ENCODE measurements around the gene NOS1AP.
A peak's percentile ranks its signal among the peaks of the same experiment; 100 is the strongest.

The NOS1AP gene

GRCh38 chr1:162218546-162218945, 149.1 kb downstream of the NOS1AP start:
- no peak for DNase-seq (ENCODE audit: low read depth in 2 of 2)

GRCh38 chr1:162218975-162219374, 149.5 kb downstream of the NOS1AP start:
- no peak for DNase-seq (ENCODE audit: low read depth in 2 of 2)

- DNase-seq (ENCODE audit: low read depth in 2 of 2), result no peak
Measured at GRCh38 chr1:162219461-162219860, 150.0 kb downstream of the NOS1AP start.

GRCh38 chr1:162220009-162220539, 150.6 kb downstream of the NOS1AP start:
- DNase-seq (ENCODE audit: low read depth in 2 of 2), result no peak

- DNase-seq (ENCODE audit: low read depth in 2 of 2), result no peak
Measured at GRCh38 chr1:162222014-162222413, 152.5 kb downstream of the NOS1AP start.

- no peak for DNase-seq (ENCODE audit: low read depth in 2 of 2)
Measured at GRCh38 chr1:162222730-162223129, 153.2 kb downstream of the NOS1AP start.

GRCh38 chr1:162223488-162223887, 154.0 kb downstream of the NOS1AP start:
- no peak for DNase-seq (ENCODE audit: low read depth in 2 of 2)

- no peak for DNase-seq (ENCODE audit: low read depth in 2 of 2)
Measured at GRCh38 chr1:162224267-162224666, 154.8 kb downstream of the NOS1AP start.

- DNase-seq (ENCODE audit: low read depth in 2 of 2), result no peak
Measured at GRCh38 chr1:162228586-162228985, 159.1 kb downstream of the NOS1AP start.

GRCh38 chr1:162229549-162229948, 160.1 kb downstream of the NOS1AP start:
- no peak for DNase-seq (ENCODE audit: low read depth in 2 of 2)

- DNase-seq (ENCODE audit: low read depth in 2 of 2), result no peak
Measured at GRCh38 chr1:162230096-162230495, 160.6 kb downstream of the NOS1AP start.

GRCh38 chr1:162230517-162230916, 161.0 kb downstream of the NOS1AP start:
- DNase-seq (ENCODE audit: low read depth in 2 of 2), result no peak

GRCh38 chr1:162232034-162232711, 162.7 kb downstream of the NOS1AP start:
- DNase-seq (ENCODE audit: low read depth in 2 of 2), result no peak

GRCh38 chr1:162233066-162233465, 163.6 kb downstream of the NOS1AP start:
- DNase-seq (ENCODE audit: low read depth in 2 of 2), result no peak

- DNase-seq (ENCODE audit: low read depth in 2 of 2), result no peak
Measured at GRCh38 chr1:162233937-162234336, 164.4 kb downstream of the NOS1AP start.

- no peak for DNase-seq (ENCODE audit: low read depth in 2 of 2)
Measured at GRCh38 chr1:162234571-162234970, 165.1 kb downstream of the NOS1AP start.

GRCh38 chr1:162235241-162235800, 165.8 kb downstream of the NOS1AP start:
- peak; percentile 69 to 70 for DNase-seq (ENCODE audit: low read depth in 2 of 2)

- no peak for DNase-seq (ENCODE audit: low read depth in 2 of 2)
Measured at GRCh38 chr1:162236201-162236600, 166.7 kb downstream of the NOS1AP start.

- DNase-seq (ENCODE audit: low read depth in 2 of 2), result no peak
Measured at GRCh38 chr1:162236618-162237017, 167.1 kb downstream of the NOS1AP start.

- DNase-seq (ENCODE audit: low read depth in 2 of 2), result no peak
Measured at GRCh38 chr1:162240577-162240976, 171.1 kb downstream of the NOS1AP start.

- no peak for DNase-seq (ENCODE audit: low read depth in 2 of 2)
Measured at GRCh38 chr1:162242804-162243203, 173.3 kb downstream of the NOS1AP start.

- no peak for DNase-seq (ENCODE audit: low read depth in 2 of 2)
Measured at GRCh38 chr1:162248854-162249535, 179.5 kb downstream of the NOS1AP start.

All from fibroblast of skin of left quadriceps (primary cell).